K562 (cell line): Measurements from ENCODE around the gene TK1. TPM values are rescaled to one million over a fixed set of nuclear protein-coding genes. Genes with fewer than 3 reads are reported as not detected.

Experiments used
- CBX5 ChIP-seq: IDR thresholded peaks from 2 replicates; pipeline ENCODE4 v1.6.1; 2014; ENCODE audit warnings: low read depth, borderline replicate concordance
- DDX20 ChIP-seq: fragments of 450-650 bp; IDR thresholded peaks from 2 replicates; pipeline ENCODE4 v1.6.1; 2016; ENCODE audit warnings: missing genetic modification characterization, low read depth, mild to moderate bottlenecking, missing compliant biosample characterization, moderate library complexity
- FIP1L1 ChIP-seq: fragments of 200-400 bp; formaldehyde crosslinking; IDR thresholded peaks from 2 replicates; pipeline ENCODE4 v1.6.1; 2018; ENCODE audit warnings: mild to moderate bottlenecking, low read depth, low read length; ENCODE audit not compliant: poor library complexity, severe bottlenecking
- KLF16 ChIP-seq: IDR thresholded peaks from 2 replicates; pipeline ENCODE4 v1.6.1; 2016; ENCODE audit warnings: antibody characterized with exemption
- NFYB ChIP-seq: IDR thresholded peaks from 2 replicates; pipeline ENCODE4 v1.6.1; 2011; ENCODE audit warnings: mild to moderate bottlenecking, moderate library complexity; ENCODE audit not compliant: insufficient read length; ENCODE audit errors: extremely low read depth
- POLR3A ChIP-seq: IDR thresholded peaks from 2 replicates; pipeline ENCODE4 v1.6.1; 2011; ENCODE audit warnings: borderline replicate concordance, mild to moderate bottlenecking, moderate library complexity; ENCODE audit not compliant: insufficient read length, insufficient read depth; ENCODE audit errors: extremely low read depth
- PYGO2 ChIP-seq: fragments of 450-650 bp; IDR thresholded peaks from 2 replicates; pipeline ENCODE4 v1.6.1; 2016; ENCODE audit warnings: mild to moderate bottlenecking, missing genetic modification characterization, moderate library complexity, missing compliant biosample characterization
- SNIP1 ChIP-seq: fragments of 450-650 bp; IDR thresholded peaks from 2 replicates; pipeline ENCODE4 v1.7.1; 2017; ENCODE audit warnings: low read depth, mild to moderate bottlenecking
- SRSF7 ChIP-seq: fragments of 200-400 bp; formaldehyde crosslinking; optimal IDR thresholded peaks from 2 replicates; pipeline ENCODE3; 2017; ENCODE audit warnings: mild to moderate bottlenecking, low read depth, low read length
- TFAM ChIP-seq: fragments of 250-450 bp; sonication (Bioruptor Pico); conservative IDR thresholded peaks from 2 replicates; pipeline ENCODE4 v1.5.0; 2021; ENCODE audit warnings: mild to moderate bottlenecking, moderate library complexity
- UBTF ChIP-seq, 2 experiments: IDR thresholded peaks; 2 replicates each; pipeline ENCODE4 v1.6.1; 2012; ENCODE audit warnings: improper control_type of control experiment in 2 of 2, low read depth in 2 of 2, low read length in 2 of 2, borderline replicate concordance in 1 of 2
- ZFX ChIP-seq: sonication (generic); formaldehyde crosslinking; IDR thresholded peaks from 2 replicates; pipeline ENCODE4 v1.8.0; 2022; ENCODE audit warnings: mild to moderate bottlenecking, missing genetic modification reagents, moderate library complexity
- ZNF134 ChIP-seq: fragments of 250-450 bp; sonication (Bioruptor Pico); conservative IDR thresholded peaks from 2 replicates; pipeline ENCODE4 v1.4.0; 2020
- ZNF146 ChIP-seq: IDR thresholded peaks from one replicate; pipeline ENCODE4 v1.6.1; 2018; ENCODE audit warnings: missing compliant biosample characterization; ENCODE audit not compliant: unreplicated experiment
- ZNF175 ChIP-seq: fragments of 200-800 bp; sonication (Bioruptor generic); IDR thresholded peaks from 2 replicates; pipeline ENCODE4 v1.6.1; 2016; ENCODE audit warnings: low read depth, mild to moderate bottlenecking, missing genetic modification characterization, missing compliant biosample characterization
- ZNF695 ChIP-seq: fragments of 450-650 bp; formaldehyde crosslinking; IDR thresholded peaks from 2 replicates; pipeline ENCODE4 v1.4.0; 2020; ENCODE audit warnings: mild to moderate bottlenecking, moderate library complexity
- polyA plus RNA-seq, 8 experiments: library from polyadenylated mRNA; depleted of rRNA in 4 of 8; stranded (reverse) in 5 of 8; unstranded in 3 of 8; fragments of >200 nt; fragmentation: Nextera tagmentation in 2 of 8; fragmentation: Illumina TruSeq in 1 of 8; extraction: Ambion mirVana in 2 of 8; extraction: Trizol in 1 of 8; gene quantifications; 2 replicates each; pipeline versions ENCODE4 v1.2.1 to v1.2.3, GENCODE V29; 2011 to 2014; ENCODE audit warnings: inconsistent platforms in 1 of 8, missing spikeins in 1 of 8
- total RNA-seq, 7 experiments: library from RNA; depleted of rRNA in 6 of 7; stranded (reverse); fragments of >200 nt in 6 of 7; fragmentation: Illumina TruSeq in 2 of 7; extraction: Trizol in 2 of 7; gene quantifications; 2 replicates each; pipeline versions ENCODE4 v1.2.1 to v1.2.3, GENCODE V29; 2011 to 2021; ENCODE audit warnings: low replicate concordance in 1 of 7
- TF ChIP-seq, protein P1 (sequence below): fragments of 450-650 bp; IDR thresholded peaks from 2 replicates; pipeline ENCODE4 v1.6.1; 2016; ENCODE audit warnings: low read depth

The TK1 gene
- total and polyA plus RNA-seq, 9 of the 15 experiments (the other 6 are each of a cell fraction or from before 2014, with no cell fraction given): 8.4 to 280 (median 103) TPM

- TF ChIP-seq, protein P1, sequence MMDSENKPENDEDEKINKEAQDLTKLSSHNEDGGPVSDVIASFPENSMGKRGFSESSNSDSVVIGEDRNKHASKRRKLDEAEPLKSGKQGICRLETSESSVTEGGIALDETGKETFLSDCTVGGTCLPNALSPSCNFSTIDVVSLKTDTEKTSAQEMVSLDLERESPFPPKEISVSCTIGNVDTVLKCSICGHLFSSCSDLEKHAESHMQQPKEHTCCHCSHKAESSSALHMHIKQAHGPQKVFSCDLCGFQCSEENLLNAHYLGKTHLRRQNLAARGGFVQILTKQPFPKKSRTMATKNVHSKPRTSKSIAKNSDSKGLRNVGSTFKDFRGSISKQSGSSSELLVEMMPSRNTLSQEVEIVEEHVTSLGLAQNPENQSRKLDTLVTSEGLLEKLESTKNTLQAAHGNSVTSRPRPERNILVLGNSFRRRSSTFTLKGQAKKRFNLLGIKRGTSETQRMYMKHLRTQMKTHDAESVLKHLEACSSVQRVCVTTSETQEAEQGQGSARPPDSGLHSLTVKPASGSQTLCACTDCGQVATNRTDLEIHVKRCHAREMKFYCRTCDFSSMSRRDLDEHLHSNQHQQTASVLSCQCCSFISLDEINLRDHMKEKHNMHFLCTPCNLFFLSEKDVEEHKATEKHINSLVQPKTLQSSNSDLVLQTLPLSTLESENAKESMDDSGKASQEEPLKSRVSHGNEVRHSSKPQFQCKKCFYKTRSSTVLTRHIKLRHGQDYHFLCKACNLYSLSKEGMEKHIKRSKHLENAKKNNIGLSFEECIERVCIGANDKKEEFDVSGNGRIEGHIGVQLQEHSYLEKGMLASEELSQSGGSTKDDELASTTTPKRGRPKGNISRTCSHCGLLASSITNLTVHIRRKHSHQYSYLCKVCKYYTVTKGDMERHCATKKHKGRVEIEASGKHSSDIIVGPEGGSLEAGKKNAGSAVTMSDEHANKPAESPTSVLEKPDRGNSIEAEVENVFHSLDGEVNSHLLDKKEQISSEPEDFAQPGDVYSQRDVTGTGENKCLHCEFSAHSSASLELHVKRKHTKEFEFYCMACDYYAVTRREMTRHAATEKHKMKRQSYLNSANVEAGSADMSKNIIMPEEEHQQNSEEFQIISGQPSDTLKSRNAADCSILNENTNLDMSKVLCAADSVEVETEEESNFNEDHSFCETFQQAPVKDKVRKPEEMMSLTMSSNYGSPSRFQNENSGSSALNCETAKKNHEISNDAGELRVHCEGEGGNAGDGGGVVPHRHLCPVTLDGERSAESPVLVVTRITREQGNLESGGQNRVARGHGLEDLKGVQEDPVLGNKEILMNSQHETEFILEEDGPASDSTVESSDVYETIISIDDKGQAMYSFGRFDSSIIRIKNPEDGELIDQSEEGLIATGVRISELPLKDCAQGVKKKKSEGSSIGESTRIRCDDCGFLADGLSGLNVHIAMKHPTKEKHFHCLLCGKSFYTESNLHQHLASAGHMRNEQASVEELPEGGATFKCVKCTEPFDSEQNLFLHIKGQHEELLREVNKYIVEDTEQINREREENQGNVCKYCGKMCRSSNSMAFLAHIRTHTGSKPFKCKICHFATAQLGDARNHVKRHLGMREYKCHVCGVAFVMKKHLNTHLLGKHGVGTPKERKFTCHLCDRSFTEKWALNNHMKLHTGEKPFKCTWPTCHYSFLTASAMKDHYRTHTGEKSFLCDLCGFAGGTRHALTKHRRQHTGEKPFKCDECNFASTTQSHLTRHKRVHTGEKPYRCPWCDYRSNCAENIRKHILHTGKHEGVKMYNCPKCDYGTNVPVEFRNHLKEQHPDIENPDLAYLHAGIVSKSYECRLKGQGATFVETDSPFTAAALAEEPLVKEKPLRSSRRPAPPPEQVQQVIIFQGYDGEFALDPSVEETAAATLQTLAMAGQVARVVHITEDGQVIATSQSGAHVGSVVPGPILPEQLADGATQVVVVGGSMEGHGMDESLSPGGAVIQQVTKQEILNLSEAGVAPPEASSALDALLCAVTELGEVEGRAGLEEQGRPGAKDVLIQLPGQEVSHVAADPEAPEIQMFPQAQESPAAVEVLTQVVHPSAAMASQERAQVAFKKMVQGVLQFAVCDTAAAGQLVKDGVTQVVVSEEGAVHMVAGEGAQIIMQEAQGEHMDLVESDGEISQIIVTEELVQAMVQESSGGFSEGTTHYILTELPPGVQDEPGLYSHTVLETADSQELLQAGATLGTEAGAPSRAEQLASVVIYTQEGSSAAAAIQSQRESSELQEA: no peak
- TF ChIP-seq SNIP1 (no peak), CBX5 (no peak), SRSF7 (no peak), ZNF134 (CRISPR knock-in tag) (no peak), UBTF (IDR thresholded peaks at IDR 0.05; ENCODE audit: borderline replicate concordance in 1 of 2, low read depth in 2 of 2, low read length in 2 of 2) (no peak; a peak in 1 of 4 replicates), TFAM (no peak), ZNF695 (no peak), PYGO2 (tag) (no peak), ZNF146 (CRISPR knock-in tag) (no peak), POLR3A (no peak), KLF16 (0 out of 2 replicates have a peak, but pooled peaks have one; percentile 25), FIP1L1 (peak; percentile 92), DDX20 (tag) (no peak), ZNF175 (CRISPR knock-in tag) (no peak), NFYB (peak; percentile 90), ZFX (CRISPR knock-in tag) (peak; percentile 68)
Observed at GRCh38 chr17:78186692-78187595, at the start of gene TK1, which contains the start of gene AFMID (continued).
